DMS 273 (cell line): ENCODE results near the gene ADD2.
"Not testable (repeated sequence)": the region's sequence is repeated elsewhere in the genome, so short reads cannot be mapped to it uniquely, and the experiment has no call there.

Experiments used
- DNase-seq: peaks from one replicate; lab custom pipeline; 2025; ENCODE audit not compliant: unreplicated experiment; lab: John Stamatoyannopoulos, UW

The ADD2 gene, protein sequence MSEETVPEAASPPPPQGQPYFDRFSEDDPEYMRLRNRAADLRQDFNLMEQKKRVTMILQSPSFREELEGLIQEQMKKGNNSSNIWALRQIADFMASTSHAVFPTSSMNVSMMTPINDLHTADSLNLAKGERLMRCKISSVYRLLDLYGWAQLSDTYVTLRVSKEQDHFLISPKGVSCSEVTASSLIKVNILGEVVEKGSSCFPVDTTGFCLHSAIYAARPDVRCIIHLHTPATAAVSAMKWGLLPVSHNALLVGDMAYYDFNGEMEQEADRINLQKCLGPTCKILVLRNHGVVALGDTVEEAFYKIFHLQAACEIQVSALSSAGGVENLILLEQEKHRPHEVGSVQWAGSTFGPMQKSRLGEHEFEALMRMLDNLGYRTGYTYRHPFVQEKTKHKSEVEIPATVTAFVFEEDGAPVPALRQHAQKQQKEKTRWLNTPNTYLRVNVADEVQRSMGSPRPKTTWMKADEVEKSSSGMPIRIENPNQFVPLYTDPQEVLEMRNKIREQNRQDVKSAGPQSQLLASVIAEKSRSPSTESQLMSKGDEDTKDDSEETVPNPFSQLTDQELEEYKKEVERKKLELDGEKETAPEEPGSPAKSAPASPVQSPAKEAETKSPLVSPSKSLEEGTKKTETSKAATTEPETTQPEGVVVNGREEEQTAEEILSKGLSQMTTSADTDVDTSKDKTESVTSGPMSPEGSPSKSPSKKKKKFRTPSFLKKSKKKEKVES

DNA sequence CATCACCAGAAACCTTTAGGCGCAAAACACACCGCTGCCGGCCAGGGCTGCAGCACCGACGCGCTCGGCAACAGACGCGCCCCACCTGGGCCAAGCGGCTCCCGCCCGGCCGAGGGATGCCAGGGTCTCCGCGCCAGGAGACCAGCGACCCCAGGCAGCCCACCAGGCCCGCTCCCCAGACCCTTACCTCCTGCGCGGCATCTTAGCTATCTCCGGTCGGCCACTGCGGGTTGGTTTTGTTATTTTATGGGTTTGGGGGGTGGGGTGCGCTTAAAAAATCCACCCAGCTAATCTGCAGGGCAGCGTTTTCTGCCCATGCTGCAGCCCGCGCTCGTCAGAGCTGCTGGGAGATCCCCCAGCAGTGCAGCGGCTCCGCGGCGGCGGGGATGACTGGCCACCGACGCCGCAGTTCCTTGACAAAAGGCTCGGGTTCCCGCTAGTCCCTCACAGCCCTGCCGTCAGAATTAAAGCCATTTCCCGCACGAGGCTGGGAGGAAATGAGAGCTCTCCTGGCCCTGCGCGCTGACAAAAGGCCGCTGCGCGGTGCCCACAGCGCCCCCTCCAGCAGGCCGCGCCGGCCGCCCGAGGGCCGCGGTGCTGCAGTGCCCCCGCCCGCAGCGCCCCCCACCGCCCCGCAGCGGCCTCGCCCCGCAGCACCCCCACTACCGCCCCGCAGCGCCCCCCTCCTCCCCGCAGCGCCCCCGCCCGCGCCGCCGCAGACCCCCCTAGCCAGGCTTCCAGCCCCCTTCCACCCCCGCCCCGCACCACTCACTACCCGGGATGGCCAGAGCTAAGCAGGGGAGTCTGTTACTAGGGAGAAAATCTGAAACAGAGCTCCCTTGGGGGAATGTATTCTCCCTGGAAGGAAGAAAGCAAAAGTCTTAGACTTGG, at the start of gene ADD2:
Gene ADD2, minus strand, starts transcription at position 502 of the 891 bp plus-strand sequence. CDS start 61,792 bp downstream, outside the sequence.
- DNase-seq = peak; percentile 92

DNA sequence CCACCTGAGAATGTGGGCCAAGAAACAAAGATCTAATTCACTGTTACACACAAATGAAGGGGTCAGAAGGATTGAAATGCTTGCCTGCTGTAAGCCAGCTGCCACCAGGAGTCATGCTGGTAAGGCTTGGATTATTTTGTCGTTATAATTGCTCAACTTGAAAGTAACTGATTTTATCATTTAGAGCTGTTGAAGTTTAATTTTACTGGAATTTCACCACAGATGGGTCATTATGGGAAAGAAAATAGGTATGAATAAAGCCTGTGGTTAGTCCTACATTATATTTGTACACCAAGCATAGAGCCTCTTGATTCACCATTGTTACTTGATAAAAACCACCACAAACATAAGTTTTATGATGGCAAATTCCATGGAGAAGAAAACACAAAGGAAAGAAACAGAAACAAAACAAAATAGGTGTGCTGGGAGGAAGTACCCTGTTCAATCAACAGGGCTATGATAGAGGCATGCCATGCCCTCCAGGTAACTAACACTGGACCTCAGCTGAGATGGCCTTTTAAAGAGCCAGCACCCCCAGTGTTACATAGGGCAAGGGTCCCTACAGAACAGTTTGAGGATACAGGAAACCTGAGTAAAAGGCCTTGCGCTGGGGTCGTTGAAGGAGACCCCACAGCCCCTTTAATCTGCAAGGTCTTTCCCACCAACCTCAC, 49.4 kb upstream of the ADD2 start:
- peak; percentile 12 for DNase-seq

DNA sequence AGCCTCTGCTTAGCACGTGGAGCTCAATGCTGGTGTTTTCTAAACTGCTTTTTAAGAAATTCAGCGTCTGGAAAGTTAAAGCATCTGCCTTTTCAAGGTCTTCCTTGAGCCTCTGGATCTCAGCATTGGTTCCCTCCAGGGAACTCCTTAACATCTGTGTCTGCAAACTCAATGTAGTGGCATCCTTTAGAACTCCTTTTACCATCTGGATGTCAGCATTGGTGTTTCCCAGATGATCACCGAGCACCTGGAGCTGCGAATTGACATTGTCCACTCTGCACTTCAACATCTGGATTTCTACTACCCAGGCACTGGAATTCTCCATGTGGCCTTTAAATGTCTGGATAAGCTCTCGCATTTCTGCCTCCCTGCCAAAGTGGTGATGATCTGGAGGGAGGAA, 48.7 kb upstream of the ADD2 start:
- no peak for DNase-seq

DNA sequence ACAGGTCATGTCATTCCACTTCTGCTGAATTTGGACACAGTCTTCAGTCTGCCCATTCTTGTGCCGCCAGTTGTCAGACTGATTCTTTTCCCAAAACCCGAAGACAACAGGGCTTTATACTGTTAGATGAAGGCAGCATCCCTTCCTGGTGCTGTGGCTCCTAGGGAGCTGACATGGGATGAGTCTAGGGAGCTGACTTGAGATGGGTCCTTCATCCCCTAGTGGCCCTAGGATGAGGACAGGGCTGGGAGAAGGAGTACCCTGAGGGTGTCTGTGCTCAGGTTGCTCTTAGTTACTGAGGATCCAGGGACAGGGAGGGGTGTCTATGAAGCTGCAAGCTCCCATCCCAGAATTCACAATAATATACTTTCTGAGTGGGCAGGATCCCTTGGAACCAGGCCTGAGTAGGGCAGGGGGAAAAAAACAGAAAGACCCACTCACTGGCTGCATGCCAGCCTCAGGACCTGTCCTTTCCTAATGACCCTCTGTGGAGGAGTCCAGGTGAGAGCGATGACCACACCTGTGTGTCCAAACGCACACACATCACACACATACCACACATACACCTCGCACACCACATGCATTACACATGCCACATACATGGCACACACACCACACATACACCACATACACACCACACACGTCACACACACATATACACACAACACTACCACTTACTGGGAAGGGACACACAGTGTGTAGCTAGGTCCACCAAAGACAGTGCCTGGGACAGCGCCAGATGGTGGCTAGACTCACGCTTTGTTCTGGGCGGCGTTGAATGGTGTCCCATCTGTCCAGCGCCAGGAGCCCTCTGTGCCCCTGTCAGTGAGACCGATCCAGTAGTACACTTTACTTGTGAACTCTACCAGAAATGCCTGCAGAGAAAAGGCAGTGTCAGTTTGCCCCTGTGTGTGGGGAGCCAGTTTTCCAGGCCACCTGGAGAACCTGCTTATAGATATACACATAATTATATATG, 41.3 kb upstream of the ADD2 start:
- peak; percentile 73 for DNase-seq

DNA sequence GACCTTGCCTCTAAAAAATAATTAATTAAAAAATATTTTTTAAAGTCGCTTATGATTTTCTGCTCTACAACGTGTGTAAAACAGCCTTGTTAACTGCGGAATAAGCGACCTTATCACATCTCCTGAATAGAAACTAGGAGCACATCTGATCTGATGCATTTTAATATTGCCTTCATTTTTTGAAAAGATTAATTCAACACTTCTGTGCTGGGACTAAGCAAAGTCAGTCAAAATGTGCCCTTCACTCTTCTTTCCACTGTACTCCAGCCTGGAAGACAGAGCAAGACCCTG, 39.8 kb upstream of the ADD2 start:
- no peak for DNase-seq

DNA sequence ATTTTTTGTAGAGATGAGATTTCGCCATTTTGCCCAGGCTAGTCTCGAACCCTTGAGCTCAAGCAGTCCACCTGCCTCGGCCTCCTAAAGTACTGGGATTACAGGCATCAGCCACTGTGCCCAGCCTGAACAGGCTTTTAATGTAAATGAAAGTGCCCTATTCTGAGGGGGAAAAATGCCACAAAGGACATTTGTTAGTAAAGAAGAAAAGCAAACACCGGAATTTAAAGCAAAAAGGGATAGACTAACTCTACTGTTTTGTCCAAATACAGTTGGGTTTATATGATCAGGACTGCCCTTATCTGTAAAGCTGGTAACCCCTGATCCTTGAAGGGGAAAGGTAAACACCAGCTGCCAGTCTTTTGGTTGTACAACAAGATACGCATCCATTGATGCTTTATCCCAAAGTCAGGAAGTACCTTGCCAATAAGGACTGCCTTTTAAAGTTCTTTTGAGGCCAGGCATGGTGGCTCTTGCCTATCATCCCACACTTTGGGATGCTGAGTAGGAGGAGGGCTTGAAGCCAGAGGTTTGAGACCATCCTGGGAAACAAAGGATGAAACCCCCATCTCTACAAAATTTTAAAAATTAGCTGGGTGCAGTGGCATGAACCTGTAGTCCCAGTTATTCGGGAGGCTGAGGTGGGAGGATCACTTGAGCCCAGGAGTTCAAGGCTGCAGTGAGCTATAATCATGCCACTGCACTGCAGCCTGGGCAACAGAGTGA, 39.3 kb upstream of the ADD2 start:
- DNase-seq = peak; percentile 52

DNA sequence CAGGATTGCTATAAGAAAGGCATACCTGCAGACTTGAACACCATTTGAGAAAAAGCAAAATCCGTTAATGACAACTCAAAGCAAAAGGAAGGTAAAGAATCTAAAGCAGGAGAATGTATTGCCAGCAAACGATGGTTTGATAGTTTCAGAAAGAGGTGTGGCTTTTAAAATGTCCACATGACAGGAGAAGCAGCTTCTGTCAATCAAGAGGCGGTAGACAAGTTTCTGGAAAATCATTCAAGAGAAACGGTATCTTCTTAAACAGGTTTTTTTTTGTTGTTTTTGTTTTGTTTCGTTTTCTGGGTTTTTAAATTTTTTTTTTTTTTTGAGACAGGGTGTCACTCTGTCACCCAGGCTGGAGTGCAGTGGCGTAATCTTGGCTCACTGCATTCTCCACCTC, 38.6 kb upstream of the ADD2 start:
- no peak for DNase-seq

DNA sequence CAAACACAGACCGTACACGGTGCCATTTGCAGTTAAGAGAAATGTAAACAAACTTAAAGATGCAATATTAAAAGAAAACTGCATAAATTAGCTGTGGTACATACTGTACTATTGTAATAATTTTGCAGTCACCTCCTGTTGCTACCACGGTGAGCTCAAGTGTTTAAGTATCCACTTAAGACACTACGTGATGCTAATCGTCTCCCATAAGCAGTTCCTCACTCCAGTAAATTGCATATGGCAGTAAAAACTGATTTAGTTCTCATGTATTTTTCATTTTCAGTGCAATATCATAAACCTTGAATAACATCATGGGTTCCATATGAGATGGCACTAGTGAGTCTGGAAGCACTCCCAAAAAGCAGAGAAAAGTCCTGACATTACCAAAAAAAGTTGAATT, 38.0 kb upstream of the ADD2 start:
- DNase-seq = no peak

DNA sequence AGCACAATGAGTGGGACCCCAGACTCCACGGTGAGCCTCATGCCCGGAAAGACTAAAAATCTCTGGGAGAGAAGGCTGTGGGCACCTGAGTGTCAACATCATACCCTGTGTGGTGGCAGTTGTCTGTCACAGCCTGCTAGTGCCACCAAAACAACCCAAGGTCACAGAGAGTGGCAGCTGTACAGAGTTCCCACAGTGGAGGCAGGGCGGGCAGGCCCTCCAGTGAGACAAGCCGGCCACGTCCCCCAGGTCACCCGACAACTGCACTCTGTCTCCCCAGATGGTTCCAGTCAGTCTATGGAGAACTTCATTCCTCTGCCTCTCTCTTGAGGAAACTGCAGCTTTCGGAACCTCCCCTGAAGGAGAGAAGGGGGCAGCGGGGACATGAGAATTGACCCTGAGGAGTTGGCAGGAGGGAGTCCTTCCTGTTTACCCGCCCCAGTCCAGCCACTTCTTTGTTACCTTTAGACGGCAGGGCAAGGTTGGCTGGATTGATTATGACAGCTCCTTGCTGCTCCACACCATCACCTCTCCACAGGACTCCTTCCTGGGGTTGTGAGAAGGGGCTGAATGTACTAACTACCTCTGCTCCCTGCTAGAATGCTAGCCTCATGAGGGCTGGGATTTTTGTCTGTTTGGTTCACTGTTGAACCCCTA, 33.7 kb upstream of the ADD2 start:
- no peak for DNase-seq

DNA sequence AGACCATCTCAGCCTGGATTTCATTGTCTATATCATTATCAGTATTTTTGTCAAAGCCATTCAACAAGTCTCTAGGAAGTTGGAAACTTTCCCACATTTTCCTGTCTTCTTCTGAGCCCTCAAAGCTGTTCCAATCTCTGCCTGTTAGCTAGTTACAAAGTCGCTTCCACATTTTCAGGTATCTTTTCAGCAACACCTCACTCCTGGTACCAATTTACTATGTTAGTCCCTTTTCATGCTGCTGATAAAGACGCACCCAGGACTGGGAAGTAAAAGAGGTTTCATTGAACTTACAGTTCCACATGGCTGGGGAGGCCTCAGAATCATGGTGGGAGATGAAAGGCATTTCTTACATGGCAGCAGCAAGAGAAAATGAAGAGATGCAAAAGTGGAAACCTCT, 31.7 kb upstream of the ADD2 start:
- DNase-seq = no peak

DNA sequence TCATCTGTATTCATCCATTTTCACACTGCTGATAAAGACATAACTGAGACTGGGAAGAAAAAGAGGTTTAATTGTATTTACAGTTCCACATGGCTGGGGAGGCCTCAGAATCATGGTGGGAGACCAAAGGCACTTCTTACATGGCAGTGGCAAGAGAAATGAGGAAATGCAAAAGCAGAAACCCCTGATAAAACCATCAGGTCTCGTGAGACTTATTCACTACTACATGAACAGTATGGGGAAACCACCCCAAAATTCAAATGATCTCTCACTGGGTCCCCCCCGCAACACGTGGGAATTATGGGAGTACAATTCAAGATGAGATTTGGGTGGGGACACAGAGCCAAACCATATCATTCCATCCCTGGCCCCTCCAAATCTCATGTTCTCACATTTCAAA, 30.0 kb upstream of the ADD2 start:
- DNase-seq = not testable (repeated sequence)

DNA sequence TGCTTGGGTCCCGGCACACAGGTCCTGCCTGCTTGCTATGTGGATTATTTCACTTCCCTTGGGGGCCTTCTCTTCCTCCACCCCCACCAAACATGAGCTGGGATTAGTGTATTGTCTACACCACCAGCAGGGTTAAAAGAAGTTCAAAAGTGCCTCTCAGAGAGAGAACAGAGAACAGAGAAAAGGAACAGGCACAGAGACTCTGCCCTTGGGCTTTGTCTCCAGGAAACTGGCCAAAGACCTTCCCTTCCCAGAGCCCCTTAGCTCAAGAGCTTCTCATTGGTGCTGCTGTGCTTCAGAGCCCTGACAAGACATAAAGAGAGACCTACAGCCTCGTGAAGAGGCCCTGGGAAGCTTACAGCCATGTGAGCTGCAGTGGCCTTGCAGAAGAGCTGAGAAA, 29.5 kb upstream of the ADD2 start:
- DNase-seq = no peak

DNA sequence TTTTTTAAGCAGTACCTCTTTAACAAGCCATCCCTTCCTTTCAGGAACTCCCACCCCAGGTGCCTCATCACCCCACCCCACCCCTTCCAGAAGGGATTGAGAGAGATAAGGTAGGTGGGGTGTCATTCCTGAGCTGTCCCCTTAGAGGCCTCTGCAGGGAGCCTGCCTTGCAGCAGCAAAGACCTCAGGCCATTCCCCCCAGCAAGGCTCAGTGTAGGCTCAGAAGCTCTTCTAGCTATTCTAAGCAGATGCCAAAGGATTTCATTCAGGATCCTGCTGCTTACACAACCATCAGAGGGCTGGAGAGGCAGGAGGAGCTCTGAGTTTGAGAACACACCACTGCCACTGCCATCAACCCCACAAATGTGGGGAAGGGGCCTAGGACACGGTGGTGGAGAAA, 28.3 kb upstream of the ADD2 start:
- DNase-seq = no peak

DNA sequence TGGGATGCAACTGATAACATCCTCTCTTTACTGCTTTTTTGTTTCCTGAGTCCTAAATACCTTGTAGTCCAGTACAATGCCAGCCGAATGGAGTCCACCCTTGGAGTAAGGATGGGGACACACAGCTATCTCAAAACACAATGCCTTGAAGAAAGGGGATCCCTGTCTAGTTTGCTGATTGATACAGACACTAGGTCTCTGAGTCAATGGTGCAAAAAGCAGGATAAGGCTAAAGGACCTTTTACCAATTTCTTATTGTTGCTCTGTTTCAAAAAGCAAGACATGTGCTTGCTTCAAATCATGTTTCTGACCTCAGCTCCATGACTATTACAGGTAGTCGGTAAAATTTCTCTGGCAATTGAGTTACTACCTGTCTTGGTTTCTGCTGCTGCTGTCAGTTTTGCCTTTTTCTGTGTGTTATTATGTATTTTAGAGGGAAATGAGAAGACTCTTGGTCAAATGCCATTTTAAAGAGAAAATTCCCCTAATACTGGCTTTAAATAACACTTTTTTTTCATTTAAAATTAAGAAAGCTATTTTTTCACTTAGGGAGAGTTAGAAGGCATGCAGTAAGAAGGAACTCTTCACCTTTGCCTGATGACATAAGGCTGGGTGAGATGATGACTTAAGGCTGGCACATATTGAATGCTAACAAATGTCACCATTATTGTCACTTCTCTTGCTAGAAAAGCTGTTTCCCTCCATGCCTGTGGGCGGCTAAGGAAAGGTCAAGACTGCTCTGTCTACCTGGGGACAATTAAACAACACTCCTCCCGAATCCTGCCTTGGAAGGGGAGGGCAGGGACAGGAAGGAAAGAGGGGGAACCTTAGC, 27.4 kb upstream of the ADD2 start:
- no peak for DNase-seq

DNA sequence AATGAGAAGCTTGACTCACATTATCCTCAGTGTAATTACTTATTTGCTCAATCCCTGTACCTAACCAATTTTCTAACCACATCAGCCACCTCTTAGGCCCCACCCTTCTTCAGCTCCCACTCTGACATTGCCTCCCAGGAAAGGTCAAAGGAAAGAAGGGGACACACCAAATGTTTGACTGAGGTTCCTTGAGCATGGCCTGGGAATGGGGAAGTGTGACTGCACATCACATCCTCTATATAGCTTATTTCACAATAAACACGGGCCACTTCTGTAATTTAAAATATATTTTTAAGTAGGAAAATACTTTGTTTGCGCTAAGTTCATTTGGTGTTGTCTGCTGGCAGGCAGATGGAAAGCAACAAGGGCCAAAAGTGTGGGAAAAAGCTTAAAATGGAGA, 25.4 kb upstream of the ADD2 start:
- DNase-seq = no peak

DNA sequence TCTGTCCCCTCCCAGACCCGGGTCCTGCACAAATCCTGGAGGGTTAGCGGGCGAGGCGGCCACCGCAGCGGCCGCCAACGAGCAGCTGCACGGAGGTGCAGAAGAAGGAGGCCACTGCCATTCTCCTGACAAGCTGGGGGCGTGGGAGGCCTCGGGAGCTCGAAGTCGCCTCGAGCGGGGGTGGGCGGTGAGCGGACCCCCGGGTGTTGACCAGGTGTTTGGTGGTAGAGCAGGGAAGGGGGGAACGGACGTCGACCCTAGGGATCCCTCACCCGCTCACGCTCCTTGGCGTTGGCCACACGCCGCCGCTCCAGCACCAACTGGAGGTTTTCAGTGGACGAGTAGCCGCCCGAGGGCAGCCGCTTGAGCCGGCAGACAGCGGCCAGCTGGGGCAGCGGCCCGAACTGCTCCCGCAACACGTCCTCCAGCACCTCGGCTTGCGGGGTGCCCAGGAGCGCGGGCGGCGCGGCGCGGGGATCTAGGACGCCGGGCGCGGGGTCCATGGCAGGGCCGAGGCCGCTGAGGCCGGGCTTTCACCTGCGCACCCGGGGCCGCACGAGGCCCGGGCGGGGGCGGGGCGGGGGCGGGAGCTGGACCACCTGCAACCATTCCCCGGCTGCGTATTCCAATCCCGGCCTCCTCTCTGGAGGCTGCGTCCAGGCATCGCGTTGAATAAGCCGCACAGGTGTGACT, 22.3 kb upstream of the ADD2 start, which contains the start of gene FIGLA:
Gene FIGLA, minus strand, starts transcription at position 508 of the 693 bp plus-strand sequence. Its CDS starts 5 bp downstream, at position 503.
- DNase-seq = no peak
